Breast epithelium (tissue), 3 donors: ENCODE data around the gene KAT6B.

Source experiments
- POLR2AphosphoS5 ChIP-seq, 3 donors: sonication (generic); formaldehyde crosslinking; IDR thresholded peaks; one replicate each; pipeline ENCODE4 v1.6.1; 2017; ENCODE audit warnings: antibody characterized with exemption in 3 of 3
- TF ChIP-seq, protein P1 (sequence below), 3 donors: fragments of 450-650 bp; IDR thresholded peaks; one replicate each; pipeline ENCODE4 v1.5.1; 2016 to 2017; ENCODE audit warnings: antibody characterized with exemption in 3 of 3, mild to moderate bottlenecking in 3 of 3, moderate library complexity in 3 of 3

DNA sequence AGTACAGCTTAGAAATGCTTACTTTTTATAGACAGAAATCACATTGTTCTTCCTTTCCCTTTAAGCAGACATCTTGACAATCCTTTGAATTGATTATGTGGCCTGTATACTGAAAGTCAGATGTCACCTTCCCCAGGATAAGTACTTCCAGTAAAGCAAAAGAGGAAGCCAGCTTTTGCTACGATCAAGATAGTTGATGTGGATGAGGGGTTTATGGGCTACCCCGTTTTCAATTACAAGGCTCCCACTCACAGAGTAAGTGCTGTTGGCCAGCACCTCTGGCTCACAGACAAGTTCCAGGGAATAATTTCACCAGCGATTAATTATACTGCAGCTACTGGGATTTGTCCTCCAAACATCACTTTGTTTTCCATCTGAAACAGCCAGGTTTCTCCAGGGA, 189.9 kb downstream of the KAT6B start:
- TF ChIP-seq, protein P1, sequence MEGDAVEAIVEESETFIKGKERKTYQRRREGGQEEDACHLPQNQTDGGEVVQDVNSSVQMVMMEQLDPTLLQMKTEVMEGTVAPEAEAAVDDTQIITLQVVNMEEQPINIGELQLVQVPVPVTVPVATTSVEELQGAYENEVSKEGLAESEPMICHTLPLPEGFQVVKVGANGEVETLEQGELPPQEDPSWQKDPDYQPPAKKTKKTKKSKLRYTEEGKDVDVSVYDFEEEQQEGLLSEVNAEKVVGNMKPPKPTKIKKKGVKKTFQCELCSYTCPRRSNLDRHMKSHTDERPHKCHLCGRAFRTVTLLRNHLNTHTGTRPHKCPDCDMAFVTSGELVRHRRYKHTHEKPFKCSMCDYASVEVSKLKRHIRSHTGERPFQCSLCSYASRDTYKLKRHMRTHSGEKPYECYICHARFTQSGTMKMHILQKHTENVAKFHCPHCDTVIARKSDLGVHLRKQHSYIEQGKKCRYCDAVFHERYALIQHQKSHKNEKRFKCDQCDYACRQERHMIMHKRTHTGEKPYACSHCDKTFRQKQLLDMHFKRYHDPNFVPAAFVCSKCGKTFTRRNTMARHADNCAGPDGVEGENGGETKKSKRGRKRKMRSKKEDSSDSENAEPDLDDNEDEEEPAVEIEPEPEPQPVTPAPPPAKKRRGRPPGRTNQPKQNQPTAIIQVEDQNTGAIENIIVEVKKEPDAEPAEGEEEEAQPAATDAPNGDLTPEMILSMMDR (IDR thresholded peaks at IDR 0.05), result no peak
- no peak for TF ChIP-seq POLR2AphosphoS5 (IDR thresholded peaks at IDR 0.05)
